HuH-7.5 (cell line): ENCODE results near the gene TIE1.

ENCODE experiments used
- DNase-seq: peaks from one replicate; pipeline ENCODE4 v3.0.0; 2011; ENCODE audit warnings: low spot score

The TIE1 gene

DNA sequence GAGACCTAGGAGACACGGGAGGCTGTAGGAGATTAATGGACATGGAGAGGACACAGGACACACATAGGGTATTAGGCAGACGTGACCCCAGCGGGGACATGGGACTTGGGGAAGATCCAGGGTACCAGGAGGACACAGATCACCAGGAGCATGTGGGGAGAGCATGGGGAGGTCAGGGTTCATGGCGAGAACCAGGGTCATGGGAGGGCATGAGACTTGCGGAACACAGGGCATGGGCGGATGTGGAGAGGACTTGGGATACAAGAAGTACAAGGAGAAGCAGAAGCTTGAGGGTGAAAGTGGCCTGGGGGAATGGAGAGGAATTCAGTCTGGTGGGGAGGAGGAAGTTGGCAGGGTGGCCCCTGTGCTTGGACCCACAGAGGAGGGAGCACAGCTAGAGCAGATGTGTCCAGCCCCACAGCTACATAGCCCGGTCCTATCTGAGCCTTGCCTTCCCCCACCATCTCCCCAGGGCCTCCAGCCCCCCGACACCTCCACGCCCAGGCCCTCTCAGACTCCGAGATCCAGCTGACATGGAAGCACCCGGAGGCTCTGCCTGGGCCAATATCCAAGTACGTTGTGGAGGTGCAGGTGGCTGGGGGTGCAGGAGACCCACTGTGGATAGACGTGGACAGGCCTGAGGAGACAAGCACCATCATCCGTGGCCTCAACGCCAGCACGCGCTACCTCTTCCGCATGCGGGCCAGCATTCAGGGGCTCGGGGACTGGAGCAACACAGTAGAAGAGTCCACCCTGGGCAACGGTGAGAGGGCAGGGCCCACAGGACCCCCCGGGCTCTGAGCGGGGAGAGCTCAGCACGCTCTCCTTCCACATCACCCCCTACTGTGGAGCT is 12.1 kb downstream of the TIE1 start:
- no peak for DNase-seq

DNA sequence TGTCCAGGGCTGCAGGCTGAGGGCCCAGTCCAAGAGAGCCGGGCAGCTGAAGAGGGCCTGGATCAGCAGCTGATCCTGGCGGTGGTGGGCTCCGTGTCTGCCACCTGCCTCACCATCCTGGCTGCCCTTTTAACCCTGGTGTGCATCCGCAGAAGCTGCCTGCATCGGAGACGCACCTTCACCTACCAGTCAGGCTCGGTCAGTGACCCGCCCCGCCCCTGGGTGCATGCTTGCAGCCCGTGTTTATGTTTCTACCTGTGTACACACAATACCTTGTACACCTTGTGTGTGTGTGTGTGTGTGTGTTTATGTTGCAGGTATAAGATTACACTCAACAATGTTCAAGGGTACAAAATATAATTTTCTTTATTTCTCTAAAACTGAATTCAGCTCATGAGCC is 13.0 kb downstream of the TIE1 start:
- DNase-seq, result no peak

DNA sequence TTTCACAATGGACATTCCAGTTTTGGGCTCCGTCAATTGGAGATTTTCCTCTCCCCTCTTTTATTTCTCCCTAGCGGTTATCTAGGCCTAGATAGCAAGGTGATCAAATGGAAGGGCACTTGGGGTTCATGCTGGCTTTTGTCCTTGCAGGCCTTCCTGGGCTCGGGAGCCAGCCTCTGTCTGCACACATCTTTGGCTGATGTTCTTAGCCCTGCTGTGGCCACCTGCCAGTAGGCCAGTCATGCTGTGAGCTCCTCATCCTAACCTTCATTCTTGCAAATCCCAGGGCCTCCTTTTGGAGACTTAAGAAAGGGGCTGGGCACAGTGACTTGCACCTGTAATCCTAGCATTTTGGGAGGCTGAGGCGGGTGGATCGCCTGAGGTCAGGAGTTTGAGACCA is 13.5 kb downstream of the TIE1 start:
- DNase-seq, result no peak

DNA sequence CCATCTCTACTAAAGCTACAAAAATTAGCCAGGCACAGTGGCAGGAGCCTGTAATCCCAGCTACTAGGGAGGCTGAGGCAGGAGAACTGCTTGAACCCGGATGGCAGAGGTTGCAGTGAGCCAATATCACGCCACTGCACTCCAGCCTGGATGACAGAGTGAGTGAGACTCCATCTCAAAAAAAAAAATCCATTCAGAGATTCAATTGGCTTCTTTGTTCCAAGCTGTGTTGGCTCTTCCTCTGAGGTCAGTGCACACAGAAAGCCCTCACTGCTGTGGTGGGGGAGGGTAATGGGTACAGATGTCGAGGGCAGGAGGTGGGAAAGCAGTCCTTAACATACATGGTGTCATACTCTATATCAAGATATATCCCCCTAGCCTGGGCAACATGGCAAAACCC is 14.7 kb downstream of the TIE1 start:
- DNase-seq, result no peak

DNA sequence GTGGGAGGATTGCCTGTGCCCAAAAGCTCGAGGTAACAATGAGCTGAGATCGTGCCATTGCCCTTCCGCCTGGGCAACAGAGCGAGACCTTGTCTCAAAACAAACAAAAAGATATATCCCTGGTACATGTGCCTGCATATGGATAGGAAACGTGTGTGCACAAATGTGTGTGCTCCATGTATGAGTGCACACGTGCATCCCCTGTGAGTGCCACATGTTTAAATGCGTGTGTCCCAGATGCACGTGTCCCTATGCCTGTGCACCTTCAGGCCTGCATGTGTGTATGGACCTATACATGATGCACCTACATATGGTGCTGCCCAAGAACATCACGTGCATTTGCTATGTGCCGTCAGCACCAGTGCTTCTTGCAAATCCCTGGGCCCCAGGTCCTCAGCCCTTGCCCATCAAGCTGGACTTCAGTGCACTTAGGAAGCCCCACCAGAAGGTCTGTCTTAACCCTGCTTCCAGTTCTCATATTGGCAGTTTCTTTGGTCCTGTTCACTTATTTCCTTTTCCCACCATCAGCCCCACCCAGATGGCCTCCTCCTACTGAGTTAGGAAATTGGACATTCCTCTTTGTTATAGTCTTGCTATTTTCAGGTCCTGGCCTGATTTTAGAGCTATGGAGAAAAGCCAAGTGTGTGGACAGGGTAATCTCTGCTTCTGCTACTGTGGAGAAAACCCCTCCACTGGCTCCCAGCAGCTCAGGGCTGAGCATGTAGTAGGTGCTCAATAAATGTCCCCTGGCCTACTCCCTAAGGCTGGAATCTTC is 15.4 kb downstream of the TIE1 start:
- no peak for DNase-seq

DNA sequence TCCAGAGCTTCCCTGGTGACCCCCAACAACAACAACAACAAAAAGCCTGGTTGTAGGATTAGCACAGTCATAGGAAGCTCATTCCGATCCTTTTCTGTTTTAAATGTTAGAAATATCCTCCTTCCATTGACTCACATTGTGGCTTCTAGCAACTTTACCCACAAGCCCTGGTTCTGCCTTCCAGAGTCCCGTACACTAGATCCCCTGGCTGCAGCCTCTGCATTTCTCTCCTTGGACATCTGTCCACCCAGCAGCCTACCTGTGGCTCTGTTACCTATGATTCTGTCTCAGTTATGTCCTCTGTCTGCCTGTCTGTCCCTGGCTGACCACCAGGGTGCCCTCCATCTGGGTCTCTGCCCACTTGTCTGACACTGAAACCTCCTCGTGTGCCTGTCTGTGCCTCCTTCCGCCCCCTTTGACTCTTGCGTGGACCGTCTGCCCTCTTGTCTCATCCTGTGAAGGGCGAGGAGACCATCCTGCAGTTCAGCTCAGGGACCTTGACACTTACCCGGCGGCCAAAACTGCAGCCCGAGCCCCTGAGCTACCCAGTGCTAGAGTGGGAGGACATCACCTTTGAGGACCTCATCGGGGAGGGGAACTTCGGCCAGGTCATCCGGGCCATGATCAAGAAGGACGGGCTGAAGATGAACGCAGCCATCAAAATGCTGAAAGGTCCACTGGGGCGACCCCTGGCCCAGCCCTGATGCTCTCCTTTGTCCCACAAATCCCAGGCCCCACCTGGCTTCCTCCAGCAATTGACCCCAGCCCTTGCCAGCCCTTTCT is 16.1 kb downstream of the TIE1 start:
- no peak for DNase-seq

DNA sequence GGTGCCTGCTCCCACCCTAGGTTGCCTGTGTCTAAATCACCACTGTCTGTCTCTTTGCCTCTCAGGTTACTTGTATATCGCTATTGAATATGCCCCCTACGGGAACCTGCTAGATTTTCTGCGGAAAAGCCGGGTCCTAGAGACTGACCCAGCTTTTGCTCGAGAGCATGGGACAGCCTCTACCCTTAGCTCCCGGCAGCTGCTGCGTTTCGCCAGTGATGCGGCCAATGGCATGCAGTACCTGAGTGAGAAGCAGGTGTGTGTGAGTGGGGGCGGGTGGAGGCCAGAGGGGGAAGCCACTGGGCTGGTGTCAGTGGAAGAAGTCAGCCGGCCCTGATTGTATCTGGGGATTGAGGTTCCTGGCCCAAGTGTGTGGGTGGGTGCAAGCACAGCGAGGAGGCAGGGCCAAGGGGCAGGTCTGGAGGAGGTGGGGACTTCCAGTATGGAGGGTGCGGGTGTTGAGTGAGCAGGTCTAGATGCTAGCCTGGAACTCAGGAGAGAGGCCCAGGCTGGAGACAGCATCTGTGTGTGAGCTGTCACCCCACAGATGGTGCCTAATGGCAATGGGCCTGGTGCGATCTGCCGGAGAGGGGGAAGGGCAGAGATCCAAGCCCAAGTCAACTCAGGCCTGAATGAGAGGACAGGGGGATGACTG is 17.2 kb downstream of the TIE1 start:
- no peak for DNase-seq

DNA sequence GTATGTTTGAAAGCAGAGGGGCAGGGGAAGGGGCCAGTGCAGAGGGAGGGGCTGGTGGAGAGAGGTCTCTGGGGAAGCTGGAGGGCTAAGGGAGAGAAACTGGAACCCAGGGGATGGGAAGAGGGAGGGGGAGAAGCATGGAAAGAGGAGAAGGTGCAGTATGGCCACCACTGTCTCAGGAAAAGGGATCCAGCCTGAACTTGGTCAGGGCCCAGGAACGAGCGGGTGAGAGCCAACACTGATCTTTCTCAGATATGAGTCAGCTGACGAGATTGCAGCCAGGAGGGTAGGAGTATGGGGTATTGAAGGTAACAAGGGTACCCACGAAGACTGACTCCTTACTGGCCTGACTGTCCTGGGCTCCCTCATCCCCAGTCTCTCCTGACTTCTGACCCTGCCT is 18.0 kb downstream of the TIE1 start:
- DNase-seq, result no peak

DNA sequence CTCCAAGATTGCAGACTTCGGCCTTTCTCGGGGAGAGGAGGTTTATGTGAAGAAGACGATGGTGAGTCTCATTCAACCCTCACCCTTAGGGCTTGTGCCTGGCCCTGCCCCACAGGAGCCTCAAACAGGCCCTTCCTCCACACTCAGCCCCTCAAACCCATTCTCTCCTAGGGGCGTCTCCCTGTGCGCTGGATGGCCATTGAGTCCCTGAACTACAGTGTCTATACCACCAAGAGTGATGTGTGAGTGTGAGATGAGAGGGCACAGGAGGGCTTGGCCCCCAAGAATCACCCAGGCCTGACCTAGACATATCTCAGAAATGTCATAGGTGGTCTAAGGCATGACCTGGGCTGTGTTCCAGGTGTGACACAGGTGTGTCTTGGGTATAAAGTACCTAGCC is 18.5 kb downstream of the TIE1 start:
- no peak for DNase-seq

DNA sequence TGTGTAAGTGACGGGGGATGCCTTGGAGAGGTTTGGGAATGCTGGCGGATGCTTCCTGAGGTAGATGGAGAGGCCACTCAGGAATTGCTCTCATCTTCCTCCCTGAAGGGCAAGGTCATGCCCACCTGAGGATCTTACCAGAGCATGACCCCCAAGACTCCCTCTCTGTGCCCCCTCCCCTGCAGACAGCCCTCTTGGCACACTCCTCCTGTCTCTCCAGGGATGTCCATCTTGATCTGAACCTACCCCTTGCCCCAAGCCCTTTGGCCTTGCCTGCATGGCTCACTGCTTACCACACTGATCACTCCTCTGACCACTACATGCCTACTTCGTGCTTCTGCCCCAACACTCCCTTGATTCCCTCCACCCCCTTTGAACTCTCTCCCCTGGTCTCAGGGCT is 19.0 kb downstream of the TIE1 start:
- DNase-seq, result no peak

DNA sequence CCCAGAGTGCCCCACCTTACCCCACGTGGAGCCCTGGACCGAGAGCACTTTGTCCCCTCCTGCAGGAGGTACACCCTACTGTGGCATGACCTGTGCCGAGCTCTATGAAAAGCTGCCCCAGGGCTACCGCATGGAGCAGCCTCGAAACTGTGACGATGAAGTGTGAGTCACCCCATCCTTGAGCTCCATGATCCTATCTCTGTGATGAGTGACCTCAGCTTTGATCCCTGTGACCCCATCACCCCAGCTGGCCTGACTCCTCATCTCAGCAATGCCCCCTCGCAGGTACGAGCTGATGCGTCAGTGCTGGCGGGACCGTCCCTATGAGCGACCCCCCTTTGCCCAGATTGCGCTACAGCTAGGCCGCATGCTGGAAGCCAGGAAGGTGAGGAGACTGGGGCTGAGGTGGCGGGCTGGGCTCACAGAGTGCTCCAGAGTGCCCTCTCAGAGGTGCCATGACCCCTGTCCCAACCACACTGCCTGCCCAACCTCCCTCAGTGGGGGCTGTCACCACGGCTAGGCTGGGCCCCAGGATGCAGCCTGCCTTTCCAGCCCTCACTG is 20.6 kb downstream of the TIE1 start:
- no peak for DNase-seq

DNA sequence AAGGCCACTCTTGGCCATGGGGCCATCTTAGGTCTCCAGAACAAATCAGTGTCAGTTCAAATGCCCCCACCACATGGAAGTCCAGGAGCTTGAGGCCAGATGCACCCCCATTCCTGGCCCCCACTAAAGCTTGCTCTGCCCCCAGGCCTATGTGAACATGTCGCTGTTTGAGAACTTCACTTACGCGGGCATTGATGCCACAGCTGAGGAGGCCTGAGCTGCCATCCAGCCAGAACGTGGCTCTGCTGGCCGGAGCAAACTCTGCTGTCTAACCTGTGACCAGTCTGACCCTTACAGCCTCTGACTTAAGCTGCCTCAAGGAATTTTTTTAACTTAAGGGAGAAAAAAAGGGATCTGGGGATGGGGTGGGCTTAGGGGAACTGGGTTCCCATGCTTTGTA is 21.7 kb downstream of the TIE1 start:
- DNase-seq, result no peak

DNA sequence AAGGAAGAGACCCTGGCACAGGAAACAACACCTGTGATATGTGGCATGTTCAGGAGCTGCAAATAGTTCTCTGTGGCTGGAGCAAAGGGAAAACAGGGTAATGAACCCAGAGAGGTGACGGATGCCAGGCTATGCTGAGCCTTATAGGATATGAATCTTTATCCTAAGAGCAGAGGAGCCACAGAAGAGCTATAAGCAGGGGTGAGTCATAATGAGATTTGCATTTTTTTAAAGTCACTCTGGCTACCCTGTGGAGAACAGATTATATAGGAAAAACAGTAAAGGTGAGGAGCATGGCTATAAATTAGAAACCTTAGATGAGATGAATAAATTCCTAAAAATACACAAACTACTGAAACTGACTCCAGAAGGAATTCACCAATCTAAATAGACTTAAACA is 24.0 kb downstream of the TIE1 start:
- no peak for DNase-seq

DNA sequence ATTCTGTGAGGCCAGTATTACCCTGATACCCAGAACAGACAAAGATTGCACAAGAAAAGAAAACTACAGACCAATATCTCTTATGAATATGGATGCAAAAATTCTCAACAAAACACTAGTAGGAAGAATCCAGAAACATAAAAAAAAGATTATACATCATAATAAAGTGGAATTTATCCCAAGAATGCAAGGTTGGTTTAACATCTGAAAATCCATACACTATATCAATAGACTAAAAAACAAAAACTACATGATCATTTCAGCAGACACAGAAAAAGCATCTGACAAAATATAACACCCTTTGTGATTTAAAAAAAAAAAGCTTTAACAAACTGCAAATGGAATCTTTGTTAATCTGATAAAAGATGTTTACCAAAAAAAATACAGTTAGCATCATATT is 24.6 kb downstream of the TIE1 start:
- no peak for DNase-seq

DNA sequence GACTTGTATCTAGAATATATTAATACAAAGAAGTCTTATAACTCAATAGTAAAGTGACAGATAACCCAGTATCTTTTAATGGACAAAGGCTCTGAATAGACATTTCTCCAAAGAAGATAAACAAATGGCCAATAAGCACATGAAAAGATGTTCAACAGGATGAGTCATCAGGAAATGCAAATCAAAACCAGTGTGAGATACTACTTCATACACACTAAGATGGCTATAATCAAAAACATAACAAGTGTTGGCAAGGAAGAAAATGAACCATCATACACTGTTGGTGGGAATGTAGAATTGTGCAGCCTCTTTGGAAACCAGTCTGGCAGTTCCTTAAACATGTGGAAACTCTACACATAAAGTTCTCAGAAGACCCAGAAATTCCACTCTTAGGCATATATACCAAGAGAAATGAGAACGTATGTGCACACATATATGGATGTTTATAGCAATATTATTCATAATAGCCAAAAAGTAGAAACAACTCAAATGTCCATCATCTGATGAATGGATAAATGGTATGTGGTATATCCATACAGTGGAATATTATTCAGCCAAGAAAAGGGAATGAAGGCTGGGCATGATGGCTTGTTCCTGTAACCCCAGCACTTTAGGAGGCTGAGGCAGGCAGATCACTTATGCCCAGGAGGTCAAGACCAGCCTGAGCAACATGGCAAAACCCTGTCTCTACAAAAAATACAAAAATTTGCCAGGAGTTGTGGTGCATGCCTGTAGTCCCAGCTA is 26.9 kb downstream of the TIE1 start:
- no peak for DNase-seq

DNA sequence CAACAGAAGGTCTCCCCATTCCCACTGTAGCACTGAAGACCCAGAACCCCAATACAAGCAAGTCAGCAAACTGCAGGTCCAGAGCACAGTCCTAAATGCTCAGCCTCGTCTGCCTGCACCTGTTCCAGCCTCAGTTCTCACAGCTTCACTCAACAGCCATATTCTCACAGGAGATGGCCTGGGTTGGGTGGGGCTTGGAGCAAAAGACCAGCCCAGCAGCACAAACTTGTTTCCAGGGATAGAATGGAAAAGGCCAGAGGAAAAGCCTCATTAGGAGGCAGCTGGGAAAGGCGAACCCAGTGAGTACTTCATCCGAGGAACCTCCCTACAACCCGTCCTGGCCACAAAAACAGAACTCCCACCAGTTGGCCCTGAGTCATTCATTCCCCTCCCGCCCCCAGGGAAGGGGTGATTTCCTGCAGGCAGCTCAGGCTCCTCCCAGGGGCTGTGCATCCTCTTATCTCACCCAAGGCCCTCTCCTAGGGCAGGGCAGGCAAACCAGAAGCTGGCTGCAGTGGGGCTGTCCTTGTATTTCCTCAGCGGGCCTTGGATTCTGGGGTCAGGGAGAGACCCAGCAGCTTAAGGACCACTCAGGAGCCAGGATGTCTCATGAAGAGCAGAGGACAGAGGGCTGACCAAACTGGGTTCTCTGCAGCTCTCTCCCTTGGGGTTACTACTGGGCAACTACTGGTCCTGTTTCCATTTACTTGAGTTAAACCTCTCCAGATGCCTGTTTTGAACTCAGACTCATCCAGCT is 29.4 kb downstream of the TIE1 start:
- DNase-seq, result no peak

DNA sequence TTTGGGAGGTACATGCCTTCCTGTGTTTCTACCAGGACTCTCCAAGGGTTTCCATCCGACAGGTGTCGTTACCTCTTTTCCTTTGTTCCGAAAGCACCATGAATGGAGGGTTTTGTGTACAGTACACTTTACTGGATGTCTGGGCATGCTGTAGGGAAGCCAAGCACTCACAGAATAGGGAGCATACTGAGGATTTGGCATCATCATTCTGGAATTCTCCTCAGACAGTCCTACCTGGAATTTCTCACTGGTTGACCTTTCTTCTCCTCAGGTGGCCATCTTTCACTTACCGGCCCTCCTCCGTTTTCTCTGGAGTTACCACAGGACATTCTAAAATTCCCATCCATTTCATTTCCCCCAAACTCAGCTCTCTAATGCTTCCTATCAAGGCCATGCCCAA is 30.9 kb downstream of the TIE1 start:
- no peak for DNase-seq

DNA sequence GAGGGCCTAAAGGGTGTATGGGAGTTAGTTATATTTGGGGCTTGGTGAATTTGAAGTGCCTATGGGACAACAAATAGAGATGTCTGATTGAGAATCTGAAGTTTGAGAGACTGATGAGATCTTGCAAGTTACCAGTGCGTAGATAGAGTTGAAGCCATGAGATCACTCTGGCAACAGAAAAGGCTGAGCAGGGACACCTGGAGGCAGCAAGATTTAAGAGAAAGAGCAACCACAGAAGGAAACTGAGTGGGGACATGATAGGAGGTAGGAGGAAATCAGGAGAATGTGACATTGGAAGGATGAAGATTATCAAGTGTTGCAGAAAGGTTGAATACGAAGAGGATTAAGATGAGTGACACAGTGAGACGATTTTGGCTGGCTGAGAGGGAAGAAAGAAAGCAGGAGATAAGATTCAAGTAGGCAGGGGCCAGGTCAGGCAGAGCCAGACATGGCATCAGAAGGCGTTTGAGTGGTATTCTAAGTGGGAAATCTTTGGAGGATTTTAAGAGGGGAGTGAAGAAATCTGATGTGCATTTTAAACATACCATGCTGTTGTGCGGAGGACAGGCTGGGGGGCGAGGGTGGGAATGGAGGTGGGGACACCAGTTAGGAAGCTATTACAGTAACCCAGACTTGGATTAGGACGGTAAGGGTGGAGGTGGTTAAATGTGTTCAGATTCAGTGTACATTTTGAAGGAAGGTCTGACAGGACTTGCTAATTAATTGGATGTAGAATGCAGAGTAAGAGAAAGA is 33.8 kb downstream of the TIE1 start:
- DNase-seq, result no peak

DNA sequence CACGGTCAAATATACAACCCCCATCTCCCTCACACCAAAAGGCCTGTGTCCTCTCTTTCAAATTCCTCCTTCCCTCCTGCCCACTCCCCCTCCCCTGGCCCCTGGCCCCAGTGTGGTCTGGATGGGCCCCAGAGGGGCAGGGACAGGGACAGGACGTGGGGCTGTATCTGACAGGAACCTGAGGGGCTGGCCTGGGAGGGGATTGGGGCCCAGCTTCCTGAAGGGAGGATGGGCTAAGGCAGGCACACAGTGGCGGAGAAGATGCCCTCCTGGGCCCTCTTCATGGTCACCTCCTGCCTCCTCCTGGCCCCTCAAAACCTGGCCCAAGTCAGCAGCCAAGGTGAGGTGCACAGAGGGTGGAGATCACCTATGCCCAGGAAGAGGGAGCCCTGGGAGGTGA is 36.8 kb downstream of the TIE1 start, which contains the start of gene MPL:
Gene MPL (plus strand): TSS at position 231 of the 400 bp plus-strand sequence. CDS start 31 bp downstream, at position 262.
- no peak for DNase-seq

DNA sequence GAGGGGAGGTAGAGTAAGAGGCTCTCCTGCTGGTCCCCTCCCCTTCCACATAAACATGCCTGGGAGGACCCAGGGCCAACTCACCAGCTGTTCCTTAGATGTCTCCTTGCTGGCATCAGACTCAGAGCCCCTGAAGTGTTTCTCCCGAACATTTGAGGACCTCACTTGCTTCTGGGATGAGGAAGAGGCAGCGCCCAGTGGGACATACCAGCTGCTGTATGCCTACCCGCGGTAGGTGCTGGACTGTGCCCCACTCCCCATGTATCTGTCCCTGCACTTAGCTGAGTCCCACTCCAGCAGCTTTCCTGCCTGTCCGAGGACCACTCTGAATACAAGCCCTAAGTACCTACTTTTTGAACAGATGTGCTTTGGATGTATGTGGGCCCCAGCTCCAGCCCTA is 37.2 kb downstream of the TIE1 start:
- DNase-seq, result no peak
